HG02870 (cell line): ENCODE results near the gene IFIT2.

Experiments
- ATAC-seq: cut with Tn5 transposase; IDR thresholded peaks from one replicate; pipeline ENCODE4 v1.9.1; 2021; ENCODE audit warnings: mild to moderate bottlenecking, moderate library complexity; ENCODE audit not compliant: unreplicated experiment

Gene IFIT2

DNA sequence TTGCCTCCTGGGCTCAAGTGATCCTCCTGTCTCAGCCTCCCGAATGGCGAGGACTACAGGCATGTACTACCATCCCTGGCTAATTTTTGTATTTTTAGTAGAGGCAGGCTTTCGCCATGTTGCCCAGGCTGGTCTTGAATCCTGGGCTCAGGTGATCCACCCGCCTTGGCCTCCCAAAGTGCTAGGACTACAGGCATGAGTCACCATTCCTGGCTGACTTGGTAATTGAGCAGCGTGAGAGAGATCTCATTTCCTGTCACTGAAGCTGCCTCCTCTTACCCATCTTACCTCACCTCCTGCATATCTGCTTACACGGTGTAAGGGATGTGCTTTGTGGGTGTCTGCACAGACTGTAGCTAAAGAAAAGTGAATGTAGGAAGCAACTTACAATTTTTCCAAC is 35.6 kb downstream of the IFIT2 start:
- no peak for ATAC-seq

DNA sequence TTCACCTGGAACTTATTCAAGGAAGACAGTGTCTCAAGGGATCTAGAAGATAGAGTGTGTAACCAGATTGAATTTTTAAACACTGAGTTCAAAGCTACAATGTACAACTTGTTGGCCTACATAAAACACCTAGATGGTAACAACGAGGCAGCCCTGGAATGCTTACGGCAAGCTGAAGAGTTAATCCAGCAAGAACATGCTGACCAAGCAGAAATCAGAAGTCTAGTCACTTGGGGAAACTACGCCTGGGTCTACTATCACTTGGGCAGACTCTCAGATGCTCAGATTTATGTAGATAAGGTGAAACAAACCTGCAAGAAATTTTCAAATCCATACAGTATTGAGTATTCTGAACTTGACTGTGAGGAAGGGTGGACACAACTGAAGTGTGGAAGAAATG is 36.9 kb downstream of the IFIT2 start:
- no peak for ATAC-seq

- no peak for ATAC-seq
Observed at GRCh38 chr10:89339875-89340274, 38.0 kb downstream of the IFIT2 start.

DNA sequence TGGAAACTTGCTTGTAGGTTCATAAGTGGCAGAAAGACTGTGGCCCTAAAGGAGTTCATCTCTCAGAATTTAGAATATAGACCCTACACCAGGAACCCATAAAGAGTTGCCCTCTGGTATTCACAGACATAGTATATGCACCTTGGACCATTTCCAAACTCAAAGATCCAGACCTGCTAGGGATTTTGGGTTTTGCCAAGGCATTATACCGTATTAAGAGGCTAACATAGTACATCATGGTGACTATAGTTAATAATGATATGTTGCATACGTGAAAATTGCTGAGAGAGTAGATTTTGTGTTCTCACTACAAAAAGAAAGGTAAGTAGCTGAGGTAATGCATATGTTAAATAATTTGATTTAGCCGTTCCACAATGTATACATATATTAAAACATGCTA is 39.8 kb downstream of the IFIT2 start:
- no peak for ATAC-seq

DNA sequence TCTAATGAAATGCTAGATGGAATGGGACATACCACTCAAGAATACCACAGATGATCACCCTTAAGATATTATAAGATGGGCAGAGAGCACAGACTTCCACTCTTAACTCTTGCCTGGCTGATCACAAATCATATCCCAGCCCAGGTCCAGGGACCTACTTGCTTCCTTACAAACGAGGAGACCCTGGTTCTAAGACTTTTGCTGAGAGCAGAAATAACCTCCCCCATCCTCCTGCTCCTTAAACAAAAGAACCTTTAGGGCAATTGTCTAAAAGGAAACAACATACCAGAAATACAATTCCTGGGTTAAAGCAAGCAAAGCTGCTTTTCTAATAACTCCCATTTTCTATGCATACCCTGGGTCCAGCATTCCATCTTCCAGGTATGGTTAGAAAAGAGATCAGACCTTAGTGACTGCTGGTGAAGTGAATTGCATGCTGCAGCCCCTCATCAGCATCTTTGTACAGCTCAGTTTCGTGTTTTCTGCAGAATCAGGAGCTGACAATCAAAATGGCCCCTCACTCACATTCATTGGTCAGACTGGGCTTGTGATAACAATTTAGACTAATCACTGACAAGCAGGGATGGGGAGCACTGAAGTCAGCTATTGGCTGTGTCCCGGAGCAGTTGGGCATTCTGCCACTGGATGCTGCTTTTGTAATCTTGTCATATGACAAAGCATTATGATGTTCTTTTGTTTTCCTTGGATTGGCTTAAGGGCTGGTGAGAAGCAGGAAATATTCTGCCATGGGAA is 40.5 kb downstream of the IFIT2 start:
- ATAC-seq: no peak

GRCh38 chr10:89343089-89343767 is 41.4 kb downstream of the IFIT2 start:
- no peak for ATAC-seq

- no peak for ATAC-seq
Observed at GRCh38 chr10:89344156-89344555, 42.3 kb downstream of the IFIT2 start.

GRCh38 chr10:89345367-89346000 is 43.6 kb downstream of the IFIT2 start:
- no peak for ATAC-seq

GRCh38 chr10:89346405-89347254 is 44.8 kb downstream of the IFIT2 start:
- ATAC-seq: no peak

DNA sequence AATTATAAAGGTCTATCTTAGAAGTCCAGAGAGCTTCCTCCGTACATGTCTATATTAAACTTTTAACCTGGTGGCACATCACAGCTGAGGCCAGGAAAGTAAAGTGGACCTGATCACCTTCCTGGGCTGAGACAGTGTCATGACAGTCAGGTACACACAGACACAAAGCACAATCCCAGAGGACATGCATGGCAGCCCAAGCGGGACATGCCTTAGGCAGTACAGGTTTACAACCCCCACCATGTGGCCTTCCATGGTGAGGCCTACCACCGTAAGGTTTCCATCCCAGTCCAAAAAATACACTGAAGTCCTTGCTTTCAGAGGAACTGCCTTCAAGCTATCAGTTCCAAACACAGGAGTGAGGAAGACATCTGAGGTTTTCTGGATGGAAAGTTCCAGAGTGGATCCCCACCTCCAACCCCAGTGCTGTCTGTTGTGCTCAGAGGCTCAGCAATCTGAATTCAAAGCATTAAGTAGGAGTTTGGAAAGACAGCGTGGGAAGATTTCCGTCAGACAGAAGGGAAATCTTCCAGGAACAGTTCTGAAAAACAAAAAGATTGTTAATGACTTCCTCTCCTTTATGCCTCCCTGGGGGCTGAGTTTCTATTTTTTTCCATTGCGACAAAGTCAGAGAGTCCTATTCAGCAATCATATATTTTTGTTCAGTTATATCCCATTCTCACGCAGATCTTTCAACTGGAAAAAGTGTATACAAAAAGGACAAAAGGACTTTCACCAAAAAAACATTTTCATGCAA is 46.0 kb downstream of the IFIT2 start:
- ATAC-seq: no peak

DNA sequence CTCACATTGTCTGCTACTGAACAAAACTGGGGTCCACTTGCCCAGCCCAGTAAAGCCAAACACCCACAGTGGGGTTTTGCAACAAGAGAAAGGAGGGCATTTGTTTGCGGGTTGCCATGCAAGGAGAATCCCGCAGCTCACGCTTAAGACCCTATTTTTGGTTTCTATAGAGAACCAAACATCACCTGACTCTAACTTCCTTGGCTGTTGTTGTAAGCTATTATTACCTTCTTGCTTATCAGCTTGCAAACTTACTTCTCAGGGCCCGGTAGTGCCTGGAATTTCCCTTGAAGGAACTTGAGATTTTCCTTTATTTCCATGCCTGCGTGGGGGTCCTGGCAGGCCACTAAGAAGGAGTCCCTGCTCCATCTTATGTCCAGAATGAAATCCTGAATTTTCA is 46.6 kb downstream of the IFIT2 start:
- no peak for ATAC-seq

DNA sequence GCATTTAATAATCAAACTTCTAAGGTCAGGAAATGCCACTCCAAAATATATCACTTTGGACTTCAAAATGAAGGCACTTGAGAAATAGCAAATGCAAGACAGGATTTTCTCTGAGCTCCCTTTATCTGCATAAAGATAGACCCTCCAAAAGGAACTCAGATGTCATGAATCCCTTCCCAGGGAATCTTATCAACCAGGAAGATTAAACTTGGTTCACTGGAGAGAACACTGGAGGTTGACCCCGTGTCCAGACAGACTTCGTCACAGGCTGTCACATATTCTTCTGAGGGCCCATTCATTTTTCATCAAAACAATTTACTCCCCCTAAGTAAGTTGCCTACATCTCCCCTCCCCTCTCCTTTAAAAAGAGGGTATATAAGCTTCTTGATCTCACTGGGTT is 47.1 kb downstream of the IFIT2 start:
- no peak for ATAC-seq

- peak; percentile 29 for ATAC-seq
Observed at GRCh38 chr10:89350631-89351315, 48.9 kb downstream of the IFIT2 start.

DNA sequence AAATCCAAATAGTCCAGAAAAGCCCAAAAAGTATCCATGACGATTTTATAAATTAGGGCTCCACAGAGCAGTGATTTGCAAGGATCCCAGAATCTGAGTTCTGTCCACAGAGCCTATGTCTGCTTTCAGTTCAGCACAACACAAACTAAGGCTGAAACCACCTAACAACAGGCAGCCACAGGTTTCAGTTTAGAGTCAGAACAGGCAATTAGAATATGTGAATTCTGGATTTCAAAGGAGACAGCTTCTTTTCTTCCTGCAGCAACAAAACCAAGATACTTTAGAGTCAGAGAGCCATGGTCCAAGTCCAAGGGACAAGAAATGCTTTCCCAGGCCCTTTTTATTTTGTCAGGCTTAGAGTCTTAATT is 49.5 kb downstream of the IFIT2 start:
- peak; percentile 83 for ATAC-seq

DNA sequence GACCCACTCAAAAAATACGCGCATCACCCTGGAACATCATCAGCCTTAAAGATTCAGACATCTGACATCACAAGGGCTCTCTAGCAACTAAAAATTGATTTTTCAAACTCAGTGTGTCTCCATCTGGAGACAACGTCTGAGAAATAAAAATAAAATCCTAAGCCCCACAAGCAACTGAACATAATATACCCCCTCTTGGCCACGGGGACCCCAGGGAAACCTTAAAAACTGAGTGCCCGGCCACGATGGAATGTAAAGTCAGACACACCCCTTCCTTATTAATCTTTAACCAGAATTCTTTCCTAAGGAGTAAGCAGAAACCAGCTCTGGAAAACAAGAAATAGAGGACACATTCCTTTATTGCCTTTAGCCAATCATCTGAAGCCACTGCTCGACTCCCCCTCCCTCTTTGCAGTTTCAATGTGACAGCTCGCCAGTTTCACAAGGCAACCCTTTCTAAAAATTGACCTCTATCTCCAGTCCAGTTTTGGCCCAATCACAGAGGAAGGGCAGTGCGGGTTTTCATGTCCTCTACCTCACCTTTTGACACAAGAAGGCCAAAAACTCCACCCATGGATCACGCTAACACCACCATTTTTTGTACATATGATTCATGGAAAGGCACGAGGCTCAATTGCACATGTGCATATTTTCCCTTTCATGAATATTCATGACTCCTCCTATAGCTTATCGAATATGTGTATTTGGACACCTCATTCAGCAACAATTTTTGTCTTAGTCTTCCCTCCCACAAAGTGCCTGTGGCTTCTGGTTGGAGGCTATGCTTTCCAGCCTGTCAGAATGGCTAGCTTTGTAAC is 50.1 kb downstream of the IFIT2 start:
- peak; percentile 46 for ATAC-seq

DNA sequence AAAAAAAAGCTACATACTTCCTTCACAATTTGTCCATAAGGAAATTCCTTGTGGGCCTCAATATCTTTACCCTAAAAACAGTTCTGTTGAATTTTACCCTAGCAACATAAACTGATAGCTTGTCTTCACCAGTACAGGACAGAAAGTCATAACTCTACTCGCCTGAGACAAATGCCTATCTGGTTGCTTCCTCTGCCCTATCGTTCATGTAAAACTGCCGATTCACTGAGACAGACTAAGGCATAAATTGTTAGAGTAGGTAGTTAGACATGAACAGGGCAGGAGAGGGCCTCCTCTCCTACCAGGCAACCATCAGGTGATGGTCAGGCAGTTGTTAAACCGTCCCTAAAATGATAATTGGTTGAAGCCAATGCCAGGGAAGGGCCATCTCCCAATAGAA is 51.0 kb downstream of the IFIT2 start:
- ATAC-seq: no peak

- no peak for ATAC-seq
Observed at GRCh38 chr10:89355394-89355931, 53.6 kb downstream of the IFIT2 start.

DNA sequence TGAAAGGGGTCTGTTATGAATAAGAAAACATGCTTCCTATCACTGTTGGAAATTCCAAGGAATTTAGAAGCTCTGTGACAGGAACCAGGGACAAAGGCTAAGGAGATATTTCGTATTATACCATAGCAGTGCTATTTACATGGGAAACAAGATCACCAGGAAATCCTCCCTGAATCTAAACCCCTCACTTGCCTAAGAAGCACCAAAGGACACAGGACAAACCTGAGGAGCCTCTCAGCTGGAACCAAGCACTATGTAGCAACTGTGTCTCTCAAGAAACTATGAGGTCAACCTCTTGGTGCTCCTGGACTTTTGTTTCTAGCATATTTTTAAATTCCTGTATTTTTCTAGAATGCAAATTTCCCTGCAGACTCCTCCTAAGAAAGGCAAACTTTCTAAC is 55.2 kb downstream of the IFIT2 start:
- ATAC-seq: no peak

DNA sequence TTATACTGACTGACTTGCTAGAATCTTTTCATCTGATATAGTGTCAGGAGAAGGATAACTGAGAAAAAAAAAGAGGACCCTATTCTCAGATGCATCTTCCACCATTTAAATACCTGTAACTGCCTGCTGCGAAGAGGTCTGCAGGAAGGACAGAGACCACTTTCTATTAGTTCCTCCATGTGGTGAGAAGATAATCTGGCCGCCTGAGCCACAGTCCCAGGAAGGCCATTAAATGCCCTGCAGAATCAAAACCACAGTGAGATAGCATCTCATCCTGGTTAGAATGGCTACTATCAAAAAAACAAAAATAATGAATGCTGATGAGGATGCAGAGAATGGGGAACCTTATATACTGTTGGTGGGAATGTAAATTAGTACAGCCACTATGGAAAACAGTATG is 56.1 kb downstream of the IFIT2 start:
- no peak for ATAC-seq
